Transverse colon (tissue), 4 donors: ENCODE measurements around the gene CREB5. TPM values are rescaled to one million over a fixed set of nuclear protein-coding genes. Genes with fewer than 3 reads are reported as not detected.
A peak's percentile ranks its signal among the peaks of the same experiment; 100 is the strongest.

Experiments
- DNase-seq: peaks from one replicate; pipeline ENCODE4 v3.0.0-alpha.2; 2019
- H3K27ac ChIP-seq, 4 donors: fragments of 200-600 bp; sonication (generic); 2 replicates each; pipeline ENCODE4 v1.5.1; 2016 to 2018; ENCODE audit warnings: inconsistent platforms in 4 of 4
- H3K27me3 ChIP-seq: fragments of 200-600 bp; sonication (generic); 2 replicates; pipeline ENCODE4 v1.5.1; 2017; ENCODE audit warnings: inconsistent platforms
- H3K36me3 ChIP-seq, 4 donors: fragments of 200-600 bp; sonication (generic); 2 replicates each; pipeline ENCODE4 v1.5.1; 2017 to 2019; ENCODE audit warnings: inconsistent platforms in 4 of 4
- H3K4me1 ChIP-seq, 4 donors: fragments of 200-600 bp; sonication (generic); 2 replicates each; pipeline ENCODE4 v1.5.1; 2017 to 2020; ENCODE audit warnings: inconsistent platforms in 4 of 4
- H3K4me3 ChIP-seq, 4 donors: fragments of 200-600 bp; sonication (generic); 1 replicate in 1 of 4; 2 replicates in 3 of 4; pipeline versions ENCODE4 v1.5.1 to v1.6.1; 2017 to 2019; ENCODE audit warnings: inconsistent platforms in 4 of 4
- H3K9me3 ChIP-seq, 2 donors: fragments of 200-600 bp; sonication (generic); 2 replicates each; pipeline ENCODE4 v1.5.1; 2017 to 2019; ENCODE audit warnings: inconsistent platforms in 2 of 2
- CTCF ChIP-seq, 5 experiments: fragments of 200-600 bp in 3 of 5; fragments of 450-650 bp in 2 of 5; sonication (generic) in 3 of 5; IDR thresholded peaks; 1 replicate in 2 of 5; 2 replicates in 3 of 5; pipeline ENCODE4 v1.5.1; 2016 to 2017; ENCODE audit warnings: antibody characterized with exemption in 5 of 5, inconsistent platforms in 3 of 5, mild to moderate bottlenecking in 2 of 5, moderate library complexity in 1 of 5
- EP300 ChIP-seq: sonication (generic); formaldehyde crosslinking; IDR thresholded peaks from one replicate; pipeline ENCODE4 v1.6.1; 2017; ENCODE audit warnings: antibody characterized with exemption, low read depth
- POLR2A ChIP-seq: fragments of 450-650 bp; IDR thresholded peaks from one replicate; pipeline ENCODE4 v1.6.1; 2016; ENCODE audit warnings: antibody characterized with exemption, mild to moderate bottlenecking, moderate library complexity
- POLR2AphosphoS5 ChIP-seq, 3 donors: sonication (generic); formaldehyde crosslinking; IDR thresholded peaks; one replicate each; pipeline ENCODE4 v1.6.1; 2016; ENCODE audit warnings: antibody characterized with exemption in 3 of 3
- WGBS, 2 donors: methylation state at CpG; one replicate each; pipeline ENCODE4 v1.1.5; 2018; ENCODE audit warnings: low coverage in 1 of 2; 5-methylcytosine and 5-hydroxymethylcytosine counted together
- in situ Hi-C, 4 donors: fragments of 200-750 bp; cut with MboI; loops; one replicate each; pipeline versions ENCODE4 v1.15.0 to v1.15.1; 2017; ENCODE audit warnings: low sequenced_read_pairs in 3 of 4, low pct_ligation_motif_present in 1 of 4, low pct_unique_long_range_greater_than_20kb in 1 of 4
- intact Hi-C: fragments of 100-400 bp; cut with DNase I; formaldehyde crosslinking; loops from one replicate; pipeline ENCODE4 v1.15.1; 2023; ENCODE audit warnings: low total_unique reads
- total RNA-seq, 4 donors: library from RNA; depleted of rRNA; stranded (reverse); fragments of >200 nt; gene quantifications; one replicate each; pipeline ENCODE4 v1.1.0, GENCODE V29; 2016

CREB5 gene
- total RNA-seq, 4 donors from 2014 or later = 3.0 to 12.2 (median 7.0) TPM

GRCh38 chr7:28430616-28431015, 18.3 kb downstream of the CREB5 start:
- no peak overlapping the region for H3K4me3 ChIP-seq
- no peak for DNase-seq
- no peaks in the 10 kb centered on the region for H3K9me3 ChIP-seq
- intact Hi-C loops (no loop called here), in situ Hi-C loops (no loop called here)
- no peak for TF ChIP-seq POLR2AphosphoS5 (IDR thresholded peaks at IDR 0.05)
- no peak for TF ChIP-seq CTCF (IDR thresholded peaks at IDR 0.05)
- no peak for TF ChIP-seq POLR2A
- no peak for TF ChIP-seq EP300
- no peak overlapping the region for H3K27ac ChIP-seq
- H3K4me1 ChIP-seq = no peaks in the 10 kb centered on the region
- H3K27me3 ChIP-seq = peaks cover 17% of the 10 kb centered on the region
- no peaks in the 10 kb centered on the region for H3K36me3 ChIP-seq
- WGBS, 2 donors = 91% methylated on average over 1 of the region's 1 CpG; no CpG with 5 or more reads in 1 of the 2 donors

GRCh38 chr7:28432105-28432504, 19.8 kb downstream of the CREB5 start:
- TF ChIP-seq POLR2A (no peak), POLR2AphosphoS5 (IDR thresholded peaks at IDR 0.05) (peak in 1 of 3 donors; percentile 22)
- Histone ChIP-seq H3K4me1 (no peaks in the 10 kb centered on the region), H3K27me3 (peaks cover 19% of the 10 kb centered on the region), H3K4me3 (no peak overlapping the region), H3K36me3 (no peaks in the 10 kb centered on the region), H3K27ac (no peak overlapping the region), H3K9me3 (no peaks in the 10 kb centered on the region)
- in situ Hi-C loops = no loop called here
- WGBS, 2 donors = 86 to 91% methylated on average over 7 of the region's 7 CpGs
- intact Hi-C loops = no loop called here
- no peak for DNase-seq

GRCh38 chr7:28433039-28433438, 20.7 kb downstream of the CREB5 start:
- intact Hi-C loops = no loop called here
- no peak for DNase-seq
- Histone ChIP-seq H3K36me3 (no peaks in the 10 kb centered on the region), H3K27me3 (peaks cover 18% of the 10 kb centered on the region), H3K27ac (no peak overlapping the region), H3K4me1 (no peaks in the 10 kb centered on the region), H3K4me3 (no peak overlapping the region), H3K9me3 (no peaks in the 10 kb centered on the region)
- in situ Hi-C loops = no loop called here
- WGBS, 2 donors = 41 to 46% methylated on average over 2 of the region's 2 CpGs
- TF ChIP-seq CTCF (IDR thresholded peaks at IDR 0.05) (no peak), POLR2A (no peak), POLR2AphosphoS5 (IDR thresholded peaks at IDR 0.05) (no peak), EP300 (no peak)

GRCh38 chr7:28433699-28434219, 21.4 kb downstream of the CREB5 start:
- Histone ChIP-seq H3K27me3 (peaks cover 18% of the 10 kb centered on the region), H3K27ac (no peak overlapping the region), H3K4me3 (no peak overlapping the region), H3K9me3 (no peaks in the 10 kb centered on the region), H3K4me1 (no peaks in the 10 kb centered on the region), H3K36me3 (no peaks in the 10 kb centered on the region)
- 21 to 23% methylated on average over 4 of the region's 4 CpGs for WGBS, 2 donors
- intact Hi-C loops (no loop called here), in situ Hi-C loops (no loop called here)
- DNase-seq = no peak
- no peak for TF ChIP-seq EP300
- TF ChIP-seq CTCF (IDR thresholded peaks at IDR 0.05) = no peak
- no peak for TF ChIP-seq POLR2AphosphoS5 (IDR thresholded peaks at IDR 0.05)
- no peak for TF ChIP-seq POLR2A

GRCh38 chr7:28434510-28434909, 22.2 kb downstream of the CREB5 start:
- no peaks in the 10 kb centered on the region for H3K4me1 ChIP-seq
- WGBS, 2 donors = 33 to 38% methylated on average over 1 of the region's 1 CpG
- no peak for TF ChIP-seq POLR2AphosphoS5 (IDR thresholded peaks at IDR 0.05)
- TF ChIP-seq CTCF (IDR thresholded peaks at IDR 0.05) = no peak
- TF ChIP-seq EP300 = no peak
- no peak for TF ChIP-seq POLR2A

More at GRCh38 chr7:28434510-28434909, 22.2 kb downstream of the CREB5 start:
- Histone ChIP-seq H3K27ac (no peak overlapping the region), H3K9me3 (no peaks in the 10 kb centered on the region), H3K4me3 (no peak overlapping the region), H3K36me3 (no peaks in the 10 kb centered on the region), H3K27me3 (peaks cover 18% of the 10 kb centered on the region)
- intact Hi-C loops (no loop called here), in situ Hi-C loops (no loop called here)
- no peak for DNase-seq
